IMR-90 (cell line): ENCODE results near the gene LMTK2. TPM values are rescaled to one million over a fixed set of nuclear protein-coding genes. Genes with fewer than 3 reads are reported as not detected.

Source experiments
- ATAC-seq: fragments of 200-7000 bp; cut with Tn5 transposase; 2 replicates; pipeline ENCODE4 v1.9.1; 2020; ENCODE audit warnings: low read depth, mild to moderate bottlenecking, moderate library complexity
- BruUV-seq: library from RNA; stranded (reverse); fragments of 400-500 nt; replicated peaks from 2 replicates; lab custom pipeline; 2021; lab: Mats Ljungman, UMichigan
- CTCF ChIA-PET: fragments of 300-600 bp; formaldehyde crosslinking; extraction: SDS; loops from one replicate; lab custom pipeline; 2021; ENCODE audit warnings: antibody characterized with exemption; lab: Yijun Ruan, JAX
- POLR2A ChIA-PET: fragments of 300-600 bp; sonication (Branson Sonifier 250); formaldehyde crosslinking; loops from one replicate; lab custom pipeline; 2022; ENCODE audit warnings: antibody characterized with exemption; ENCODE audit not compliant: unreplicated experiment; lab: Charles Lee
- DNase-seq: peaks from one replicate; pipeline ENCODE4 v3.0.0; 2013
- H2AFZ ChIP-seq: replicated peaks from 2 replicates; pipeline ENCODE3; 2013; ENCODE audit warnings: low read length, mild to moderate bottlenecking; ENCODE audit not compliant: poor library complexity
- H2AK5ac ChIP-seq: 2 replicates; pipeline ENCODE4 v1.6.1; 2013; ENCODE audit warnings: low read depth, low read length, inconsistent platforms
- H2AK9ac ChIP-seq: replicated peaks from 2 replicates; pipeline ENCODE3; 2013; ENCODE audit warnings: mild to moderate bottlenecking, low read depth, low read length, moderate library complexity; ENCODE audit not compliant: poor library complexity
- H2BK120ac ChIP-seq: 2 replicates; pipeline ENCODE4 v1.6.1; 2013; ENCODE audit warnings: low read depth, low read length, inconsistent platforms
- H2BK15ac ChIP-seq: 3 replicates; pipeline ENCODE4 v1.6.1; 2013; ENCODE audit warnings: low read depth, low read length, inconsistent platforms
- H2BK20ac ChIP-seq: 2 replicates; pipeline ENCODE4 v1.6.1; 2013; ENCODE audit warnings: low read depth, mild to moderate bottlenecking, inconsistent platforms, low read length, moderate library complexity
- H2BK5ac ChIP-seq: 2 replicates; pipeline ENCODE4 v1.6.1; 2013; ENCODE audit warnings: mild to moderate bottlenecking, low read depth, low read length, inconsistent platforms; ENCODE audit not compliant: poor library complexity, severe bottlenecking
- H3K14ac ChIP-seq: replicated peaks from 2 replicates; pipeline ENCODE4 v1.6.1; 2013; ENCODE audit warnings: low read depth, low read length, inconsistent platforms
- H3K18ac ChIP-seq: 2 replicates; pipeline ENCODE4 v1.6.1; 2013; ENCODE audit warnings: low read depth, low read length, control low read depth
- H3K23ac ChIP-seq: 2 replicates; pipeline ENCODE4 v1.6.1; 2013; ENCODE audit warnings: low read depth, low read length, inconsistent platforms
- H3K27ac ChIP-seq: 2 replicates; pipeline ENCODE4 v1.5.1; 2013; ENCODE audit warnings: mild to moderate bottlenecking, control low read depth, low read length; ENCODE audit not compliant: insufficient read depth
- H3K27me3 ChIP-seq: 2 replicates; pipeline ENCODE4 v1.6.1; 2013; ENCODE audit warnings: low read length; ENCODE audit not compliant: control insufficient read depth, insufficient read depth
- H3K36me3 ChIP-seq: 2 replicates; pipeline ENCODE4 v1.6.1; 2013; ENCODE audit warnings: low read length, mixed read lengths; ENCODE audit not compliant: control insufficient read depth, insufficient read depth
- H3K4ac ChIP-seq: 2 replicates; pipeline ENCODE4 v1.6.1; 2013; ENCODE audit warnings: low read depth, low read length, inconsistent platforms
- H3K4me1 ChIP-seq: 2 replicates; pipeline ENCODE4 v1.6.1; 2013; ENCODE audit warnings: low read length, mixed read lengths; ENCODE audit not compliant: control insufficient read depth, insufficient read depth
- H3K4me2 ChIP-seq: 2 replicates; pipeline ENCODE4 v1.6.1; 2013; ENCODE audit warnings: low read depth, mild to moderate bottlenecking, control low read depth, low read length, moderate library complexity
- H3K4me3 ChIP-seq: 2 replicates; pipeline ENCODE4 v1.5.1; 2013; ENCODE audit warnings: low read depth, mild to moderate bottlenecking, control low read depth, low read length, moderate library complexity; ENCODE audit not compliant: insufficient read depth
- H3K56ac ChIP-seq: 2 replicates; pipeline ENCODE4 v1.6.1; 2013; ENCODE audit warnings: low read length, inconsistent platforms; ENCODE audit not compliant: insufficient read depth; ENCODE audit errors: extremely low read depth
- H3K79me1 ChIP-seq, 2 experiments: 2 replicates each; pipeline ENCODE4 v1.6.1; 2013; ENCODE audit warnings: low read length in 2 of 2, inconsistent platforms in 1 of 2, low read depth in 1 of 2
- H3K9ac ChIP-seq: 2 replicates; pipeline ENCODE4 v1.6.1; 2013; ENCODE audit warnings: low read depth, low read length, control low read depth
- H3K9me1 ChIP-seq: 2 replicates; pipeline ENCODE4 v1.6.1; 2013; ENCODE audit warnings: low read length, inconsistent platforms; ENCODE audit not compliant: insufficient read depth
- H3K9me3 ChIP-seq: 2 replicates; pipeline ENCODE4 v1.6.1; 2013; ENCODE audit warnings: low read length; ENCODE audit not compliant: control insufficient read depth, insufficient read depth
- H4K20me1 ChIP-seq: 2 replicates; pipeline ENCODE4 v1.6.1; 2013; ENCODE audit warnings: low read length, inconsistent platforms; ENCODE audit not compliant: insufficient read depth
- H4K5ac ChIP-seq: 2 replicates; pipeline ENCODE4 v1.6.1; 2013; ENCODE audit warnings: mild to moderate bottlenecking, low read depth, low read length, control low read depth
- H4K8ac ChIP-seq, 2 experiments: 2 replicates each; pipeline ENCODE4 v1.6.1; 2013; ENCODE audit warnings: low read depth in 2 of 2, low read length in 2 of 2, control low read depth in 1 of 2, inconsistent platforms in 1 of 2
- H4K91ac ChIP-seq: 2 replicates; pipeline ENCODE4 v1.6.1; 2013; ENCODE audit warnings: low read depth, low read length, inconsistent platforms; ENCODE audit not compliant: insufficient read depth
- BHLHE40 ChIP-seq: fragments of 150-350 bp; IDR thresholded peaks from 2 replicates; pipeline ENCODE4 v1.6.1; 2016; ENCODE audit warnings: mild to moderate bottlenecking, low read depth, low read length
- NFE2L2 ChIP-seq: fragments of 150-350 bp; IDR thresholded peaks from 2 replicates; pipeline ENCODE4 v1.6.1; 2016; ENCODE audit warnings: low read depth, mild to moderate bottlenecking, low read length
- WGBS, 2 experiments: methylation state at CpG; one replicate each; pipeline versions ENCODE4 v1.1.5 to v1.1.7; 2013; ENCODE audit warnings: missing lambda C conversion rate in 2 of 2; ENCODE audit not compliant: insufficient read length in 1 of 2; ENCODE audit errors: extremely low coverage in 2 of 2; 5-methylcytosine and 5-hydroxymethylcytosine counted together
- dilution Hi-C: fragments of 300-500 bp; cut with HindIII; formaldehyde crosslinking; loops from one replicate; pipeline ENCODE4 v1.14.3; 2018; ENCODE audit warnings: low sequenced_read_pairs; ENCODE audit not compliant: unreplicated experiment
- in situ Hi-C: fragments of 300-500 bp; cut with MboI; formaldehyde crosslinking; loops from 3 replicates; pipeline ENCODE4 v1.14.3; 2019; ENCODE audit warnings: low sequenced_read_pairs, inconsistent platforms, mixed read lengths
- intact Hi-C: fragments of 100-400 bp; cut with micrococcal nuclease; formaldehyde crosslinking; loops from 2 replicates; pipeline ENCODE4 v1.10.0; 2022
- polyA plus RNA-seq, 3 experiments: library from polyadenylated mRNA; depleted of rRNA; stranded (reverse); fragments of >200 nt; gene quantifications; 2 replicates each; pipeline ENCODE4 v1.2.3, GENCODE V29; 2012; ENCODE audit warnings: low replicate concordance in 1 of 3
- total RNA-seq: library from RNA; depleted of rRNA; stranded (reverse); fragments of >200 nt; gene quantifications from 2 replicates; pipeline ENCODE4 v1.2.3, GENCODE V29; 2012

The LMTK2 gene
- total and polyA plus RNA-seq, 2 of the 4 experiments (the other 2 are of a cell fraction), result 4.4 to 5.0 TPM

- H3K36me3 ChIP-seq, result peaks cover 6% of the 10 kb centered on the region; the same call in 1 of the 2 replicates
- H2BK20ac ChIP-seq, result no peak overlapping the region
- no peaks in the 10 kb centered on the region for H3K9me1 ChIP-seq
- dilution Hi-C loops (no loop called here), in situ Hi-C loops (no loop called here), intact Hi-C loops (no loop called here)
- DNase-seq, result peak; percentile 82
- H3K14ac ChIP-seq, result no peak overlapping the region
- H3K4me2 ChIP-seq, result peak overlapping the region; percentile 64; the same call in 1 of the 2 replicates
- WGBS, 2 experiments, result 86% methylated on average over 1 of the region's 9 CpGs; no CpG with 5 or more reads in 1 of the 2 experiments
- H2BK5ac ChIP-seq, result peak overlapping the region; percentile 67
- no peak overlapping the region for H2BK15ac ChIP-seq
- peaks cover 3% of the 10 kb centered on the region for H3K4me1 ChIP-seq
- peak; percentile 76 for TF ChIP-seq NFE2L2
- no peak for TF ChIP-seq BHLHE40
- ChIA-PET POLR2A (no interaction called here), CTCF (interaction anchor here (2.5 kb wide), 1 partner anchor 18 kb away, joined by 8 read pairs; no protein-coding TSS in a partner anchor)
- peak overlapping the region; percentile 17; the same call in 1 of the 2 replicates for H3K4ac ChIP-seq
- H3K18ac ChIP-seq, result peak overlapping the region; percentile 71
- no peak overlapping the region; the same call in 1 of the 2 replicates for H3K9ac ChIP-seq
- H4K91ac ChIP-seq, result 0 out of 2 replicates have a peak overlapping the region, but pooled peaks have one; percentile 9
- no peak overlapping the region for H2AK5ac ChIP-seq
- H3K23ac ChIP-seq, result peak overlapping the region; percentile 13; the same call in 1 of the 2 replicates
- peak overlapping the region; percentile 41; the same call in 1 of the 2 replicates for H3K27ac ChIP-seq
- H3K9me3 ChIP-seq, result no peaks in the 10 kb centered on the region
- H3K79me1 ChIP-seq, result no peaks in the 10 kb centered on the region; a peak in 2 of 4 replicates
- H3K4me3 ChIP-seq, result no peak overlapping the region
- peak overlapping the region; percentile 73; the same call in 1 of the 2 replicates for H4K5ac ChIP-seq
- no peak overlapping the region for H2AK9ac ChIP-seq
- H3K56ac ChIP-seq, result no peak overlapping the region
- no peaks in the 10 kb centered on the region for H4K20me1 ChIP-seq
- no peaks in the 10 kb centered on the region for H3K27me3 ChIP-seq
- no TSS peak for BruUV-seq
- peak overlapping the region; percentile 4; the same call in 1 of the 2 replicates for H2BK120ac ChIP-seq
- peak overlapping the region in 1 of 2 experiments; percentile 64; a peak in 2 of 4 replicates for H4K8ac ChIP-seq
- peak overlapping the region; percentile 61 for H2AFZ ChIP-seq
- peak; percentile 89 for ATAC-seq
These were observed 79.9 kb downstream of the LMTK2 start for GRCh38 chr7:98186452-98187137.
